Smooth muscle cell (in vitro differentiated cells): ENCODE results near the gene ELF4. TPM values are rescaled to one million over a fixed set of nuclear protein-coding genes. Genes with fewer than 3 reads are reported as not detected.

Source experiments
- DNase-seq: peaks from one replicate; lab custom pipeline; 2025; ENCODE audit not compliant: unreplicated experiment; lab: John Stamatoyannopoulos, UW
- H2AFZ ChIP-seq: fragments of 200-600 bp; sonication (generic); 2 replicates; pipeline ENCODE4 v1.6.0; 2016; ENCODE audit warnings: antibody characterized with exemption, low read depth, mild to moderate bottlenecking
- H3F3A ChIP-seq: fragments of 200-600 bp; sonication (generic); 2 replicates; pipeline ENCODE4 v1.6.0; 2017; ENCODE audit warnings: antibody characterized with exemption, low read depth
- H3K27ac ChIP-seq: fragments of 200-600 bp; sonication (generic); 2 replicates; pipeline ENCODE4 v1.5.1; 2016; ENCODE audit warnings: low read depth, mild to moderate bottlenecking
- H3K27me3 ChIP-seq: fragments of 200-600 bp; sonication (generic); 2 replicates; pipeline ENCODE4 v1.6.1; 2016; ENCODE audit warnings: low read depth, mild to moderate bottlenecking
- H3K36me3 ChIP-seq: fragments of 200-600 bp; sonication (generic); 2 replicates; pipeline ENCODE4 v1.5.1; 2016; ENCODE audit warnings: low read depth
- H3K4me1 ChIP-seq: fragments of 200-600 bp; sonication (generic); 2 replicates; pipeline ENCODE4 v1.5.1; 2016; ENCODE audit warnings: low read depth
- H3K4me2 ChIP-seq: fragments of 200-600 bp; sonication (generic); 2 replicates; pipeline ENCODE4 v1.6.0; 2016; ENCODE audit warnings: mild to moderate bottlenecking
- H3K4me3 ChIP-seq: fragments of 200-600 bp; sonication (generic); 2 replicates; pipeline ENCODE4 v1.5.1; 2016; ENCODE audit warnings: mild to moderate bottlenecking
- H3K79me2 ChIP-seq: fragments of 200-600 bp; sonication (generic); 2 replicates; pipeline ENCODE4 v1.6.0; 2016; ENCODE audit warnings: low read depth, mild to moderate bottlenecking
- H3K9ac ChIP-seq: fragments of 200-600 bp; sonication (generic); 2 replicates; pipeline ENCODE4 v1.6.0; 2016; ENCODE audit warnings: low read depth
- H3K9me3 ChIP-seq: fragments of 200-600 bp; sonication (generic); replicated peaks from 2 replicates; pipeline ENCODE4 v1.5.1; 2016; ENCODE audit warnings: low read depth
- H4K20me1 ChIP-seq: fragments of 200-600 bp; sonication (generic); 2 replicates; pipeline ENCODE4 v1.6.0; 2016; ENCODE audit warnings: low read depth
- CTCF ChIP-seq: fragments of 200-600 bp; sonication (generic); IDR thresholded peaks from 2 replicates; pipeline ENCODE4 v1.5.1; 2017; ENCODE audit warnings: borderline replicate concordance, mild to moderate bottlenecking, antibody characterized with exemption; ENCODE audit not compliant: insufficient read depth, poor library complexity, severe bottlenecking
- WGBS: methylation state at CpG from one replicate; pipeline ENCODE4 v1.1.7; 2016; ENCODE audit warnings: low lambda C conversion rate; 5-methylcytosine and 5-hydroxymethylcytosine counted together
- polyA plus RNA-seq: library from polyadenylated mRNA; unstranded; fragments of >200 nt; fragmentation: Nextera tagmentation; extraction: Ambion mirVana; gene quantifications from 2 replicates; pipeline ENCODE4 v1.2.1, GENCODE V29; 2016
- total RNA-seq: library from RNA; depleted of rRNA; stranded (reverse); fragments of >200 nt; gene quantifications from 2 replicates; pipeline ENCODE4 v1.2.3, GENCODE V29; 2014

ELF4 gene
- total and polyA plus RNA-seq, 2 experiments from 2014 or later, result 12.0 to 12.6 TPM

- Histone ChIP-seq H2AFZ (no peak overlapping the region), H3K9ac (no peak overlapping the region), H3K4me3 (no peak overlapping the region), H3F3A (no peaks in the 10 kb centered on the region), H3K79me2 (no peaks in the 10 kb centered on the region), H3K27ac (no peak overlapping the region), H4K20me1 (no peaks in the 10 kb centered on the region), H3K4me1 (no peaks in the 10 kb centered on the region), H3K36me3 (no peaks in the 10 kb centered on the region), H3K27me3 (no peaks in the 10 kb centered on the region), H3K9me3 (no peaks in the 10 kb centered on the region), H3K4me2 (no peak overlapping the region)
- no peak for DNase-seq
- 83% methylated on average over 12 of the region's 12 CpGs for WGBS
- no peak for TF ChIP-seq CTCF
Measured at GRCh38 chrX:130051176-130051845, 59.0 kb downstream of the ELF4 start.

GRCh38 chrX:130049821-130050220 is 60.5 kb downstream of the ELF4 start:
- H3K27me3 ChIP-seq, result no peaks in the 10 kb centered on the region
- no peaks in the 10 kb centered on the region for H3F3A ChIP-seq
- no peak overlapping the region for H3K9ac ChIP-seq
- no peak overlapping the region for H3K4me2 ChIP-seq
- H3K4me3 ChIP-seq, result no peak overlapping the region
- H3K79me2 ChIP-seq, result no peaks in the 10 kb centered on the region
- H3K27ac ChIP-seq, result no peak overlapping the region
- WGBS, result 85% methylated on average over 8 of the region's 8 CpGs
- no peaks in the 10 kb centered on the region for H3K9me3 ChIP-seq
- H3K4me1 ChIP-seq, result no peaks in the 10 kb centered on the region
- no peaks in the 10 kb centered on the region for H4K20me1 ChIP-seq
- TF ChIP-seq CTCF, result no peak
- H3K36me3 ChIP-seq, result no peaks in the 10 kb centered on the region
- H2AFZ ChIP-seq, result no peak overlapping the region
- DNase-seq, result no peak

GRCh38 chrX:130048686-130049222 is 61.5 kb downstream of the ELF4 start:
- no peak for DNase-seq
- Histone ChIP-seq H3K27me3 (no peaks in the 10 kb centered on the region), H3K4me2 (no peak overlapping the region), H3K9ac (no peak overlapping the region), H3K36me3 (no peaks in the 10 kb centered on the region), H3K79me2 (no peaks in the 10 kb centered on the region), H3K9me3 (no peaks in the 10 kb centered on the region), H3K4me3 (no peak overlapping the region), H4K20me1 (no peaks in the 10 kb centered on the region), H3F3A (no peaks in the 10 kb centered on the region), H3K4me1 (no peaks in the 10 kb centered on the region), H2AFZ (no peak overlapping the region), H3K27ac (no peak overlapping the region)
- TF ChIP-seq CTCF, result no peak
- WGBS, result 77% methylated on average over 4 of the region's 4 CpGs

GRCh38 chrX:130047416-130047815 is 62.9 kb downstream of the ELF4 start:
- Histone ChIP-seq H3K4me3 (no peak overlapping the region), H3K4me2 (no peak overlapping the region), H3K4me1 (no peaks in the 10 kb centered on the region), H3K27me3 (no peaks in the 10 kb centered on the region), H3K9ac (no peak overlapping the region), H3K36me3 (no peaks in the 10 kb centered on the region), H3K9me3 (no peaks in the 10 kb centered on the region), H3K27ac (no peak overlapping the region), H3K79me2 (no peaks in the 10 kb centered on the region), H3F3A (no peaks in the 10 kb centered on the region), H2AFZ (no peak overlapping the region), H4K20me1 (no peaks in the 10 kb centered on the region)
- 74% methylated on average over 5 of the region's 5 CpGs for WGBS
- no peak for DNase-seq
- no peak for TF ChIP-seq CTCF
